Measurements from ENCODE around the gene TOX3.

GRCh38 chr16:52558448-52558847, 11.5 kb upstream of the TOX3 start:
- TF ChIP-seq ZFP3 (CRISPR knock-in tag; IDR thresholded peaks at IDR 0.05) (no peak), GLIS3 (CRISPR knock-in tag; IDR thresholded peaks at IDR 0.05) (no peak), ISL1 (CRISPR knock-in tag; IDR thresholded peaks at IDR 0.05) (no peak), SNAI2 (CRISPR knock-in tag; IDR thresholded peaks at IDR 0.05) (no peak), CREB5 (CRISPR knock-in tag; IDR thresholded peaks at IDR 0.05; ENCODE audit: low read depth) (no peak), ESRRG (CRISPR knock-in tag; IDR thresholded peaks at IDR 0.05) (no peak), CSRNP3 (CRISPR knock-in tag; IDR thresholded peaks at IDR 0.05) (no peak), CSDC2 (CRISPR knock-in tag; IDR thresholded peaks at IDR 0.05) (no peak)
